HepG2 (cell line): Measurements from ENCODE around the gene CIB1. TPM values are rescaled to one million over a fixed set of nuclear protein-coding genes. Genes with fewer than 3 reads are reported as not detected.

Source experiments
- DMAP1 ChIP-seq: IDR thresholded peaks from 2 replicates; pipeline ENCODE4 v1.6.1; 2016
- ELF1 ChIP-seq: sonication (generic); formaldehyde crosslinking; IDR thresholded peaks from 2 replicates; pipeline ENCODE4 v1.4.0; 2020; ENCODE audit warnings: missing genetic modification reagents
- ELF3 ChIP-seq: IDR thresholded peaks from 2 replicates; pipeline ENCODE4 v1.6.1; 2016; ENCODE audit warnings: missing genetic modification reagents, missing compliant biosample characterization
- GABPB1 ChIP-seq: IDR thresholded peaks from 2 replicates; pipeline ENCODE4 v1.6.1; 2016; ENCODE audit warnings: mild to moderate bottlenecking, missing genetic modification reagents, moderate library complexity, missing compliant biosample characterization
- IRF9 ChIP-seq: sonication (generic); formaldehyde crosslinking; IDR thresholded peaks from 2 replicates; pipeline ENCODE4 v1.8.0; 2022; ENCODE audit warnings: missing genetic modification reagents, mild to moderate bottlenecking, borderline replicate concordance
- ISL2 ChIP-seq: sonication (generic); formaldehyde crosslinking; IDR thresholded peaks from 2 replicates; pipeline ENCODE4 v1.5.0; 2020; ENCODE audit warnings: missing genetic modification reagents
- KAT8 ChIP-seq: IDR thresholded peaks from 2 replicates; pipeline ENCODE4 v1.6.1; 2016; ENCODE audit warnings: missing genetic modification reagents, missing compliant biosample characterization
- KMT2A ChIP-seq: sonication (generic); formaldehyde crosslinking; IDR thresholded peaks from 2 replicates; pipeline ENCODE4 v1.4.0; 2020; ENCODE audit warnings: missing genetic modification reagents
- MAF1 ChIP-seq: sonication (generic); formaldehyde crosslinking; IDR thresholded peaks from 2 replicates; pipeline ENCODE4 v1.5.0; 2020; ENCODE audit warnings: missing genetic modification reagents, borderline replicate concordance
- NR0B2 ChIP-seq: sonication (generic); formaldehyde crosslinking; IDR thresholded peaks from 2 replicates; pipeline ENCODE4 v1.4.0; 2020; ENCODE audit warnings: mild to moderate bottlenecking, missing genetic modification reagents
- NR2C2 ChIP-seq: sonication (generic); formaldehyde crosslinking; IDR thresholded peaks from 2 replicates; pipeline ENCODE4 v1.4.0; 2020; ENCODE audit warnings: missing genetic modification reagents, mild to moderate bottlenecking, moderate library complexity, borderline replicate concordance
- PHF21A ChIP-seq: sonication (generic); formaldehyde crosslinking; IDR thresholded peaks from 2 replicates; pipeline ENCODE4 v1.5.0; 2020; ENCODE audit warnings: mild to moderate bottlenecking, missing genetic modification reagents
- SMAD1 ChIP-seq: sonication (generic); formaldehyde crosslinking; IDR thresholded peaks from 2 replicates; pipeline ENCODE4 v1.4.0; 2020; ENCODE audit warnings: missing genetic modification reagents, low read depth, mild to moderate bottlenecking, borderline replicate concordance
- SP1 ChIP-seq, 2 experiments: fragments of 450-650 bp in 1 of 2; sonication (generic) in 1 of 2; formaldehyde crosslinking in 1 of 2; IDR thresholded peaks; 2 replicates each; pipeline versions ENCODE4 v1.4.0 to v1.6.1; 2016 to 2020; ENCODE audit warnings: missing genetic modification reagents in 1 of 2
- TAF1 ChIP-seq: sonication (generic); formaldehyde crosslinking; IDR thresholded peaks from 2 replicates; pipeline ENCODE4 v1.4.0; 2020; ENCODE audit warnings: missing genetic modification reagents
- TFAP4 ChIP-seq: sonication (generic); IDR thresholded peaks from 2 replicates; pipeline ENCODE4 v1.6.1; 2016; ENCODE audit warnings: low read depth, borderline replicate concordance
- U2AF2 ChIP-seq: fragments of 200-400 bp; formaldehyde crosslinking; IDR thresholded peaks from 2 replicates; pipeline ENCODE4 v1.6.1; 2017; ENCODE audit warnings: low read depth, mild to moderate bottlenecking, low read length
- YY1 ChIP-seq: IDR thresholded peaks from 2 replicates; pipeline ENCODE4 v1.6.1; 2011; ENCODE audit warnings: low read length, low read depth, moderate library complexity, mild to moderate bottlenecking; ENCODE audit not compliant: insufficient read depth, insufficient replicate concordance
- ZBTB26 ChIP-seq: IDR thresholded peaks from 2 replicates; pipeline ENCODE4 v1.6.1; 2016; ENCODE audit warnings: missing compliant biosample characterization, missing genetic modification reagents, borderline replicate concordance
- ZGPAT ChIP-seq: IDR thresholded peaks from 2 replicates; pipeline ENCODE4 v1.6.1; 2016; ENCODE audit warnings: mild to moderate bottlenecking
- ZNF564 ChIP-seq: sonication (generic); formaldehyde crosslinking; IDR thresholded peaks from 2 replicates; pipeline ENCODE4 v1.8.1; 2023; ENCODE audit warnings: mild to moderate bottlenecking, missing genetic modification reagents
- ZNF737 ChIP-seq: sonication (generic); formaldehyde crosslinking; IDR thresholded peaks from 2 replicates; pipeline ENCODE4 v1.5.0; 2020; ENCODE audit warnings: missing genetic modification reagents, mild to moderate bottlenecking, borderline replicate concordance
- polyA plus RNA-seq, 8 experiments: library from polyadenylated mRNA; depleted of rRNA in 3 of 8; stranded (reverse) in 7 of 8; unstranded in 1 of 8; fragments of >200 nt; fragmentation: Illumina TruSeq in 4 of 8; extraction: Trizol in 4 of 8; gene quantifications; 2 replicates each; pipeline versions ENCODE4 v1.2.1 to v1.2.3, GENCODE V29; 2011 to 2016; ENCODE audit warnings: low read depth in 4 of 8, missing spikeins in 1 of 8, mixed read lengths in 1 of 8; ENCODE audit not compliant: insufficient read depth in 1 of 8
- total RNA-seq, 5 experiments: library from RNA; depleted of rRNA; stranded (reverse); fragments of >200 nt; fragmentation: Illumina TruSeq; extraction: Trizol; gene quantifications; 2 replicates each; pipeline ENCODE4 v1.2.3, GENCODE V29; 2016; ENCODE audit warnings: low read depth in 1 of 5

CIB1 gene
- total and polyA plus RNA-seq, 2 of the 13 experiments (the other 11 are each of a cell fraction or from before 2014, with no cell fraction given) = 38.7 to 72.7 TPM

- TF ChIP-seq YY1 = peak; percentile 55
- peak; percentile 61; the same call in 1 of the 2 replicates for TF ChIP-seq ELF3 (CRISPR knock-in tag)
- TF ChIP-seq ISL2 (CRISPR knock-in tag) = peak; percentile 32; the same call in 1 of the 2 replicates
- peak; percentile 74 for TF ChIP-seq GABPB1 (CRISPR knock-in tag)
- TF ChIP-seq PHF21A = no peak; the same call in 1 of the 2 replicates
- no peak for TF ChIP-seq MAF1 (CRISPR knock-in tag)
- peak; percentile 59; the same call in 1 of the 2 replicates for TF ChIP-seq KAT8
- peak; percentile 33; the same call in 1 of the 2 replicates for TF ChIP-seq TFAP4
- peak; percentile 65; the same call in 1 of the 2 replicates for TF ChIP-seq U2AF2
- TF ChIP-seq ZBTB26 (CRISPR knock-in tag) = peak; percentile 21; the same call in 1 of the 2 replicates
- TF ChIP-seq ELF1 (CRISPR knock-in tag) = peak; percentile 56
- peak; percentile 52; the same call in 1 of the 2 replicates for TF ChIP-seq NR2C2 (CRISPR knock-in tag)
- TF ChIP-seq ZNF564 = no peak
- no peak for TF ChIP-seq SMAD1 (CRISPR knock-in tag)
- TF ChIP-seq DMAP1 (CRISPR knock-in tag) = peak; percentile 20; the same call in 1 of the 2 replicates
- TF ChIP-seq ZNF737 (CRISPR knock-in tag) = no peak
- TF ChIP-seq TAF1 = peak; percentile 52; the same call in 1 of the 2 replicates
- no peak for TF ChIP-seq KMT2A (CRISPR knock-in tag)
- TF ChIP-seq IRF9 (CRISPR knock-in tag) = peak; percentile 80; the same call in 1 of the 2 replicates
- no peak for TF ChIP-seq SP1 (IDR thresholded peaks at IDR 0.05)
- TF ChIP-seq SP1 (CRISPR knock-in tag; IDR thresholded peaks at IDR 0.05) = peak; percentile 80
- TF ChIP-seq ZGPAT (CRISPR knock-in tag) = peak; percentile 46; the same call in 1 of the 2 replicates
- TF ChIP-seq NR0B2 (CRISPR knock-in tag) = peak; percentile 85
These were observed 15.6 kb upstream of the CIB1 start, which contains the start of gene TTLL13 (continued) for GRCh38 chr15:90249203-90249863.
